DMS153 treated with DMSO at 0.1 percent for 48 hours (cell line): Measurements from ENCODE around the gene PPP1R7.

Experiments
- DNase-seq: peaks from one replicate; lab custom pipeline; 2025; ENCODE audit not compliant: unreplicated experiment; lab: John Stamatoyannopoulos, UW

PPP1R7 gene

DNA sequence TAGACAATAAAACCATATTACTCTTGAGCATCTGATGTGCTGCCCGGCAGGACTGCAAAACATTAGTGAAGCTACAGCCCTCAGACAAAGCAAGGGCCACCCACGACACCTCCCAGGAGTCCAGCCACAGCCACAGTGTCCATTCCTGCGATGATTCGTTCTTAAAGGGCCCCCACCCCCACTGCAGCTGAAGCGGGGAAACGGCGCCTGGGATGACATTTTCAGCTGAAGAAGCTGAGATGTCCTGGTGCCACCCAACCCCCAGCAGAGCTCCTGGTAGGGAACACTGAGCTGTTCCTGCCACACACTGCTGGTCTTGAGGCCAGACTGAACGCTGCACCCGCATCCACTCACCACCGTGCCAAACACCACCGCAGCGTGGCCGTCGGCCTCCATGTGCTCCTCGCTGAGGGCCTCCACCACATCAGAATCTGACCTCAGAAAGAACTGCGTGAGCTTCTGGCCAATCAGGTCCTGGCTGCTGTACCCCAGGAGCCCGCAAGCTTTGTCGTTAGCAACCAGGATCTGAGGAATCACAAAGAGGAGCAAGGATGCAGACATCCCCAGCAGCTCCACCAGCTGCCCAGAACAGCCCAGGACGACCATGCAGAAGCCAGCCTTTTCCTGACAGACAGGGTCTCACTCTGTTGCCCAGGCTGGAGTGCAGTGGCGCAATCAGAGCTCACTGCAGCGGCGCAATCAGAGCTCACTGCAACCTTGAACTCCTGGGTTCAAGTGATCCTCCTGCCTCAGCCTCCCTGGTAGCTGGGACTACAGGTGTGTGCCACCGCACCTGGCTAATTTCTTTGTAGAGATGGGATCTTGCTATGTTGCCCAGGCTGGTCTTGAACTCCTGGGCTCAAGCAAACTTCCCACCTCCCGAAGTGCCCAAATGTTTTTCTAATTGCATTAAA, 10.5 kb upstream of the PPP1R7 start:
- DNase-seq = no peak

- DNase-seq = no peak
Measured at GRCh38 chr2:241140445-241140840, 9.8 kb upstream of the PPP1R7 start.

- no peak for DNase-seq
Measured at GRCh38 chr2:241141214-241141770, 9.0 kb upstream of the PPP1R7 start.

- DNase-seq = no peak
Measured at GRCh38 chr2:241142063-241142462, 8.2 kb upstream of the PPP1R7 start.

GRCh38 chr2:241142593-241142992, 7.7 kb upstream of the PPP1R7 start:
- no peak for DNase-seq

GRCh38 chr2:241146286-241146685, 4.0 kb upstream of the PPP1R7 start:
- no peak for DNase-seq

DNA sequence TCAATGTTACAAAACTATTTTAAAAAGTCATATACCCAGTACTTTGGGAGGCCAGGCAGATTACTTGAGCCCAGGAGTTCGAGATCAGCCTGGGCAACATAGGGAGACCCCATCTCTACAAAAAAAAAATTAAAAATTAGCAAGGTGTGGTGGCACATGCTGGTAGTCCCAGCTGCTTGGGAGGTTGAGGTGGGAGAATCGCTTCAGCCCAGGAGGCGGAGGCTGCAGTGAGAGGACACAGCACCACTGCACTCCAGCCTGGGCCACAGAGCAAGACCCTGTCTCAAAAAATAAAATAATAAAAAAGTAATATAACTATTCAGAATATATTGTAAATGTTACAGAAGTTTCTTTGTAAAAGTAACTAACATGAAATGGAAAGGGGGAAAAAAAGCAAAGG, 2.9 kb upstream of the PPP1R7 start:
- DNase-seq = no peak

- no peak for DNase-seq
Measured at GRCh38 chr2:241148239-241148638, 2.0 kb upstream of the PPP1R7 start.

- peak; percentile 96 for DNase-seq
Measured at GRCh38 chr2:241148891-241149674, 1.2 kb upstream of the PPP1R7 start, which contains the start of gene PASK. PASK (minus strand) TSS chr2:241149472; CDS start chr2:241143032, 6,440 bp downstream.

GRCh38 chr2:241149675-241149924, 667 bp upstream of the PPP1R7 start:
- no peak for DNase-seq

DNA sequence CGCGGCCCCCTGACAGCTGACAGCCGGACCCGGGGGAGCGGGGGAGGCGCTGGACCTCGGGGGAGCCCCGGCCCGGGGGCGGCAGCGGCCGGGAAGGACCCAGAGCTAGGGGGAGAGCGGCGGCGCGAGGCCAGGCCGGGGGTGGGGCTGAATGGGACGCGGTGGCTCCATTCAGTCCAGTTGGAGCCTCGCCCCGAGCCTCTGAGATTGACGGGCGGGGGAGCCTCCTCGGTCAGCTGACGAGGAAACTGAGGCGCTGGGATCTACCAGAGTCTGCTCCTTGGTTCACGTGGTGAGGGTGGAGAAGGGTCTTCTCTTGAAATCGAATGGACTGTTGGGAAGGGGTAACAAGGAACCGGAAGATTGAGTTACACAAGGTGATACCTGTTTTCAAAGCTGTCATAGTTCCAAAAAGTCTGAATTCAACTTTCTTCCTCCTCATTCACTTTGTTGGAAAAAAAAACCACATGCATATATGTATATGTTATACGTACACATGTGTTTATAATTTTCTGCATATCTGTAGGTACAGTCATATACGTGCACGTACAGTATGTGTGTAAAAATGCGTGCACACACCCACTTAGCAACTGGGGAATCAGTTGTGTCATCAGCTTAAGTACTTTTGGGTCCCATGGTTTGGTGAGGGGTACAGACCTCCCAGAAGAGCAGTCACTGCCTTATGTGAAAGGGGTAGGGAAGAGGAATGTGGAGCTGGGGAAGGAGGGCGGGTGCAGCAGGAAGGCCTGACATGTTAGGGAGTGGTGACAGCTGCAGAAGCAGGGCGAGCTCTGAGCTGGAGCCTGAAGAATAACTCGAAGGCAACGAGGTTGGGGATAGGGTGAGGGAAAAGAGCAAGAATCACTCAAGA, 628 bp downstream of the PPP1R7 start:
- DNase-seq = no peak

- no peak for DNase-seq
Measured at GRCh38 chr2:241151934-241152660, 1.8 kb downstream of the PPP1R7 start.

GRCh38 chr2:241153616-241154015, 3.3 kb downstream of the PPP1R7 start:
- no peak for DNase-seq

DNA sequence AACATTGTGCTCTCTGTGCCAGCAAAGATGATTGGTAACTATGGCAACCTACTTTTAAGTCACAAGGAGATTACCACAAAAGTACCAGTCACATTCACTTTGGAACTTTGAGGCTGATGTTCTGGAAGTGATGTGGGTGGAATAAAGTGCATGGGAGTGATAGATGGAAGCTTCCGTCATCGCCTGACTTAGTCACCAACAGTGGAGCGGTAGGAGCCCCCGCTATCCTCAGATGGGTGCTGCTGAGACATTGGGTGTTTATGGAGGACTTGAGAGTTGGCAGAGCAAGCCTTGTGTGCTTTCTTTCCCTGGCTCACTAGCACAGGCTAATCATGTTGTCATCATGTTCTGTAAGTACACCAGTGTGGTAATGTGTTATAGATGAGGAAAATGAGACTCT, 4.6 kb downstream of the PPP1R7 start:
- DNase-seq = no peak

DNA sequence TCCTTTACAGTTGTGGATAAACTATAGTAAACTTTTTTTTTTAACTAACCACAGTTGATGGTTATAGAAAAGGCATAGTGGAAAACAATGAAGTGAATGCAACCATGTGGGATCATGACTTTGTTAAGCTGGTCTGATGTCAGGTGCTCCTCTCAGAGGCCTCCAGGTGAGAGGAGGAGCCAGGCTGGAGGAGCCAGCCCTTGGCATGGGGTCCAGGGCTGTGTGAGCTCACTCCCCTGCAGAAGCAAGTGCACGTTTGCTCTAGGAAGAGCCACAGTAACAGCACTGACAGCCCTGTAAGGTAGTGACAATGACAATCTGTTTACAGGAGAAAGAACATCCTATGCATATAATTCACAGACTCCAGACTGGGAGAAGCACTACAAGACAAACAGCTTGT, 5.7 kb downstream of the PPP1R7 start:
- DNase-seq = no peak

GRCh38 chr2:241156971-241157441, 6.7 kb downstream of the PPP1R7 start:
- DNase-seq = peak; percentile 77

DNA sequence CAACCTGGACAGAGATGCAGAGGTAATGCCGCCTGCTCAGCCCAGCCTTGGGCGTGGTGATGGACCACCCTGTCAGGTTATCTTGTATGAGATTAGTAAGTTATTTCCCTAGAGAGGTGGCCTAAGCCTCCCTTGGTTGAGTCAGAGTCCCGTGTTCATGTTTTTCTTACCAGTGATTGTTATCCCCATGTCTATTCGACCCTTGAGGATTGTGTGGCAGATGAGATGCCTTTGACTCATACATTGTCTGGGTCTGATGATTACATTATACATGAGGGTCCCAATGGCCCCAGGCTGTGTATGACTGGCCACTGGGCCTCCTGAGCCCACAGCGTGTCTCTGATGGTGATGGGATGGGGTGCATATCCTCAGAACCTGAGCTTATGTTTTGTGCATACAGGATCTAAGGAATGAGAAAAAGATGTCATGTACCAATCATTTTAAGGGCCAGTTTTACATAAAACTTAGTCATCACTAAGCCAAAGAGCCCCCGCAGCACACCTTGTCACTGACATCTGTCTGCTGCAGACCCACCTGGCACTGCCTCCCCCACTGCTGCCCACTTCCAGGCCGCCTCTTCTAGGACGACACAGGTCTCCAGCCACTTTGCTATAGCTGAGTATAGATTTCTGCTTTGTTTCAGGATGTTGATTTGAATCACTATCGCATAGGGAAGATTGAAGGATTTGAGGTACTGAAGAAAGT, 7.7 kb downstream of the PPP1R7 start:
- DNase-seq = no peak

- no peak for DNase-seq
Measured at GRCh38 chr2:241158546-241158900, 8.3 kb downstream of the PPP1R7 start.

- no peak for DNase-seq
Measured at GRCh38 chr2:241159116-241159515, 8.8 kb downstream of the PPP1R7 start.

DNA sequence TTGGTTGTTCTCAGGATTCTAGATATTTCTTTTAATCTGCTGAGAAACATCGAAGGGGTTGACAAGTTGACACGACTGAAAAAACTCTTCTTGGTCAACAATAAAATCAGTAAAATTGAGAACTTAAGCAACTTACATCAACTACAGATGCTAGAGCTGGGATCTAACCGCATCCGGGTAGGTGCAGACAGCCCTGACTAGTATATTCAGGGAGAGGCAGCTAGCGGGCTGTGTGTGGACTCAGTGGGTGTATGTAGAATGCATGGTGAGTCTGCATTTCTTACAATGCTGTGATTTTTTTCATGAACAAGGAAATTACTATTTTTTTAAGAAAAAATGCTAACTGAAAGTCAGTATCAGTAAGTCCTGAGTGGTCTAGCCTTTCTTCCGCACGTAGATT, 10.1 kb downstream of the PPP1R7 start:
- no peak for DNase-seq
